Measurements from ENCODE around the gene CST8. TPM values are rescaled to one million over a fixed set of nuclear protein-coding genes. Genes with fewer than 3 reads are reported as not detected.

CST8 gene
- total RNA-seq, 4 donors from 2014 or later: not detected

DNA sequence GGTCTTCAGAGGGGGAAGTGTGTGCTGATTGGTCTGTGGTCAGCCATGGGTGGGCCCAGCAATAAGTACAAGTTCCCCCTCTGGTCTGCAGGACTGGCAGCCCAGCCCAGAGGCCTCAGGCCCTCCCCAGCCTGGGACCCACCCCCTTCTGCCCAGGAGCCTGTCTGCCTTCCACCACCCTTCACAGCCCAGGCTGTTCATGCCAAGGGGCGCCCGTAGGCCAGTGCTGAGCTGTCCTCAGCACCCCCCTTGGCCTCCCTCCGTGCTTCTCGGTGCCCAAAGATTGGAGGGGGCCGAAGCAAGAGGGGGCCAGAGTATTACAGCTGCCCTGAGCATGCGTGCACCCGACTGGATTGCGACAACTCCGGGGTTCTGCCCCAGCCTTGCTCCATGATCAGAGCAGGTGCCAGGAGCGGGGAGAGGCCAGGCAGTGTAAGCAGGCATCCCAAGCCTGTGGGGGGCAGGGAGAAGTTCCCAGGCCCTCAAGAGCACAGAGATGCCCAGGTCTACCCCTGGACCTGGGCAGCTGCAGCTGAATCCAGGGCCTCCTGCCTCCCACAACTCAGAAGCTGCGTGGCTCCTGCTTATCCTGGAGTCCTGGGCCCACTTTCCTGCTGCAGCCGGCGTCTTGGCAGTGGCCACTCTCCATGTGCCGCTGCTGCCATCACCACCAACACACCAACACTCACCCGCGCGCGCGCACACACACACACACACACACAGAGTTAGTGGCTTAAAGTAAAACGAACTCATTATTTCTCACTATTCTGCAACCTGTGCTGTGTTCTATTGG lies 44.1 kb downstream of the CST8 start:
- Histone ChIP-seq H3K4me1 (no peaks in the 10 kb centered on the region), H3K27ac (no peak overlapping the region), H3K9me3 (no peaks in the 10 kb centered on the region), H3K36me3 (no peaks in the 10 kb centered on the region), H3K4me3 (no peak overlapping the region), H3K27me3 (no peaks in the 10 kb centered on the region)
- WGBS, 2 donors (ENCODE audit: low coverage in 1 of 2): 60 to 75% methylated on average over 1 to 12 of the region's 20 CpGs
- no peak for ATAC-seq
- no peak for TF ChIP-seq POLR2A (IDR thresholded peaks at IDR 0.05)
- no peak for TF ChIP-seq POLR2AphosphoS5 (IDR thresholded peaks at IDR 0.05)
- TF ChIP-seq, protein P1, sequence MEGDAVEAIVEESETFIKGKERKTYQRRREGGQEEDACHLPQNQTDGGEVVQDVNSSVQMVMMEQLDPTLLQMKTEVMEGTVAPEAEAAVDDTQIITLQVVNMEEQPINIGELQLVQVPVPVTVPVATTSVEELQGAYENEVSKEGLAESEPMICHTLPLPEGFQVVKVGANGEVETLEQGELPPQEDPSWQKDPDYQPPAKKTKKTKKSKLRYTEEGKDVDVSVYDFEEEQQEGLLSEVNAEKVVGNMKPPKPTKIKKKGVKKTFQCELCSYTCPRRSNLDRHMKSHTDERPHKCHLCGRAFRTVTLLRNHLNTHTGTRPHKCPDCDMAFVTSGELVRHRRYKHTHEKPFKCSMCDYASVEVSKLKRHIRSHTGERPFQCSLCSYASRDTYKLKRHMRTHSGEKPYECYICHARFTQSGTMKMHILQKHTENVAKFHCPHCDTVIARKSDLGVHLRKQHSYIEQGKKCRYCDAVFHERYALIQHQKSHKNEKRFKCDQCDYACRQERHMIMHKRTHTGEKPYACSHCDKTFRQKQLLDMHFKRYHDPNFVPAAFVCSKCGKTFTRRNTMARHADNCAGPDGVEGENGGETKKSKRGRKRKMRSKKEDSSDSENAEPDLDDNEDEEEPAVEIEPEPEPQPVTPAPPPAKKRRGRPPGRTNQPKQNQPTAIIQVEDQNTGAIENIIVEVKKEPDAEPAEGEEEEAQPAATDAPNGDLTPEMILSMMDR (IDR thresholded peaks at IDR 0.05): no peak
- no peak for TF ChIP-seq EP300 (IDR thresholded peaks at IDR 0.05)

DNA sequence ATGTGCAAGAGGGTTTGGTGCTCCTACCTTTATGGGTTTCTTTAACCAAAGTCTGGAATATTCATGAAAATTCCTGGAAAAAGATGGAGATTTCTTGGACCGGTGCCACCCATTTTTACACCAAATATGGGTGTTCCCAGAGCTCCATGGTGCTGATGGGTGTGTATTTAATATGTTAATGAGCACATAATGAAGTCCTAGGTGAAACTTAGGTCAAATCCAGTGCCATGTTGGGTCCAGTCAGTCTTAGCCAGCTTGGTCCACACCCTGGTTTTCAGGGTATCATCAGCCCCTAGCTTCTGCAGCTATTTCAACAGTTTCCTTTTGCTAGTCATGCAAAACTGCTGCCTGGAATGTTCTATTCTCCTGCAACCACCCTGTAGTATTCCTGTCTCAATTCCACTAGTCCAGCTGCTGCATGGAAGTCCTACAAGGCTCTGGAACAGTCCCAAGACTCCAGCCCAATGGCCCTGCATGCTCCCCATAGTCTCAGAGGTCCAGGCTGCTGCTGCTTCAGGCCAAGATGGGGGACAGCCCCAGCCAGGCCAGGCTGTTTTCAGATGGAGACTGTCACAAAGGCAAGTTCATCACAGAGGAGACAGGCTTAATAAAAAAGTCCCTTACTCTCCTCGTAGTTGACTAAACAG lies 45.5 kb downstream of the CST8 start:
- Histone ChIP-seq H3K4me3 (no peak overlapping the region), H3K9me3 (no peaks in the 10 kb centered on the region), H3K4me1 (no peaks in the 10 kb centered on the region), H3K36me3 (no peaks in the 10 kb centered on the region), H3K27me3 (no peaks in the 10 kb centered on the region), H3K27ac (no peak overlapping the region)
- no peak for TF ChIP-seq POLR2AphosphoS5 (IDR thresholded peaks at IDR 0.05)
- no peak for TF ChIP-seq POLR2A (IDR thresholded peaks at IDR 0.05)
- TF ChIP-seq, protein P1 (IDR thresholded peaks at IDR 0.05): no peak
- no peak for TF ChIP-seq EP300 (IDR thresholded peaks at IDR 0.05)
- WGBS, 2 donors (ENCODE audit: low coverage in 1 of 2): 63 to 73% methylated on average over 2 of the region's 2 CpGs
- ATAC-seq: no peak

DNA sequence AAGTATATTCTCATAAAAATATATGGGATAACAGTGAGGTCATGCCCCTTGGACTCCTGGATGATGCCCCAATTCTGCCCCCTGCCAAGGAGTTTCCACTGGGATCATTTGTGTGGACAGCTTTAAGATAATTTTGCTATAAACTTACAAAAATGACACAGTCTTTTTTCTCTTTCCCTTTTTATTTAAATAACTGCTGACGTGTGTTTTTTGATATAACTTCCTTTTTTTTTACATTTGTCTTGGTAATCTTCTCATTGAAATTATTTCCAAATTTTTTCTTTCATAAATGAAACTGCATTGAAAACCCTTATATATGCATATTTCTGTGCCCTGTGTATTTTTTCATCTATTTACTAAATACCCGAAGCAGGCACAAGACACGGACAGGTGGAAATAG lies 46.1 kb downstream of the CST8 start:
- no peaks in the 10 kb centered on the region for H3K4me1 ChIP-seq
- 16 to 47% methylated on average over 1 to 2 of the region's 3 CpGs for WGBS, 2 donors (ENCODE audit: low coverage in 1 of 2)
- H3K27me3 ChIP-seq: no peaks in the 10 kb centered on the region
- H3K36me3 ChIP-seq: no peaks in the 10 kb centered on the region
- no peak overlapping the region for H3K27ac ChIP-seq
- TF ChIP-seq, protein P1 (IDR thresholded peaks at IDR 0.05): no peak
- TF ChIP-seq POLR2AphosphoS5 (IDR thresholded peaks at IDR 0.05) (no peak), POLR2A (IDR thresholded peaks at IDR 0.05) (no peak), EP300 (IDR thresholded peaks at IDR 0.05) (no peak)
- H3K4me3 ChIP-seq: no peak overlapping the region
- ATAC-seq: no peak
- H3K9me3 ChIP-seq: no peaks in the 10 kb centered on the region

DNA sequence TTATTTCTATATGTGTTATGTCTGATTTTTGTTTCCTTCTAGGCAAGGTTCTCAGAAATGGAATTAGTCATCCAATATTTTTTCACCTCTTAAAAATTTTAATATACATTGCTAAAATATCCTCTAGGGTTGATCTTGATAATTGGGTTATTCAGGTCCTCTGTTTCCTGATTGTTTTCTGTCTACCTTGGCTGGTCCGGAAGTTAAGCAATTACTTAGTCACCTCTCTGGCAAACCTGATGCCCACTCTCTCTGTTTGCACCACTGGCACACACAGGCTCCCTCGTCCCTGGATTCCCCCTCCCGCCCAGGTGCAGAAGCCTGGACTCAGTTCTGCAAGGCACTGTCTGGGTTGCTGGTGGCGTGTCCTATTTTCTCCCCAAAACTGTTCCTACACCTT lies 49.7 kb downstream of the CST8 start:
- no peaks in the 10 kb centered on the region for H3K36me3 ChIP-seq
- TF ChIP-seq POLR2A (IDR thresholded peaks at IDR 0.05) (no peak), POLR2AphosphoS5 (IDR thresholded peaks at IDR 0.05) (no peak), EP300 (IDR thresholded peaks at IDR 0.05) (no peak)
- TF ChIP-seq, protein P1 (IDR thresholded peaks at IDR 0.05): no peak
- no peaks in the 10 kb centered on the region for H3K4me1 ChIP-seq
- ATAC-seq: no peak
- H3K9me3 ChIP-seq: no peaks in the 10 kb centered on the region
- H3K27ac ChIP-seq: no peak overlapping the region
- WGBS, 2 donors (ENCODE audit: low coverage in 1 of 2): 76 to 88% methylated on average over 4 of the region's 4 CpGs
- H3K27me3 ChIP-seq: no peaks in the 10 kb centered on the region
- no peak overlapping the region for H3K4me3 ChIP-seq

DNA sequence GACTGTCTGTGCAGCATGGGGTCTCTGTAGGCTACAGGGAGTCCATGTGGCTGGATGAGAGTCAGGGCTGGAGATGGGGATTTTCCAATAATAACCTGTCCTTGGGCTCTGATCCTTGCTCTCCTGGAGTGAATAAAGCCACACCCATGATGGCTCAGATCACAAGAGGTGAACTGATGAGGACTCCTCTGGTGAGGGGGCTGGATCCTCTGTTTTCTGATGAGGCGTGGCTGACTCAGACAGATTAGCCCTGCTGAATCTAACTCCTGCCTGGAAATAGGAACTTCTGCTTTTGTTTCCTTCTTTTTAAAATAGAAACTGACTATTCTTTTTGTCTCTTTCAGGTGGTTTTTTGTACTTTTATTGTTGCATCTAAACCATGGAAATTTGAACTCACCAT lies 50.4 kb downstream of the CST8 start:
- WGBS, 2 donors (ENCODE audit: low coverage in 1 of 2): 40% methylated on average over 1 of the region's 1 CpG
- Histone ChIP-seq H3K27me3 (no peaks in the 10 kb centered on the region), H3K27ac (no peak overlapping the region), H3K4me1 (no peaks in the 10 kb centered on the region), H3K9me3 (no peaks in the 10 kb centered on the region), H3K4me3 (no peak overlapping the region), H3K36me3 (no peaks in the 10 kb centered on the region)
- TF ChIP-seq, protein P1 (IDR thresholded peaks at IDR 0.05): no peak
- no peak for TF ChIP-seq POLR2A (IDR thresholded peaks at IDR 0.05)
- no peak for ATAC-seq
